GM19193 (cell line): ENCODE measurements around the gene PLPP2.

Source experiments
- POLR2A ChIP-seq: IDR thresholded peaks from 4 replicates; pipeline ENCODE4 v1.6.1; 2011; ENCODE audit not compliant: insufficient read depth, insufficient read length; ENCODE audit errors: extremely low read depth

PLPP2 gene

GRCh38 chr19:291006-291521 lies at the start of gene PLPP2:
PLPP2 (minus strand) TSS chr19:291403; CDS start chr19:291336, 67 bp downstream.
- TF ChIP-seq POLR2A = no peak

GRCh38 chr19:340620-341385 lies 49.6 kb upstream of the PLPP2 start:
- no peak for TF ChIP-seq POLR2A

- TF ChIP-seq POLR2A = no peak
These were observed 48.2 kb upstream of the PLPP2 start for GRCh38 chr19:339262-339887.

- no peak for TF ChIP-seq POLR2A
These were observed 47.2 kb upstream of the PLPP2 start for GRCh38 chr19:338421-338820.

- no peak for TF ChIP-seq POLR2A
These were observed 44.9 kb upstream of the PLPP2 start for GRCh38 chr19:336067-336614.

- TF ChIP-seq POLR2A = no peak
These were observed 44.4 kb upstream of the PLPP2 start for GRCh38 chr19:335486-336066.

GRCh38 chr19:335072-335471 lies 43.9 kb upstream of the PLPP2 start:
- TF ChIP-seq POLR2A = no peak

- no peak for TF ChIP-seq POLR2A
These were observed 43.3 kb upstream of the PLPP2 start for GRCh38 chr19:334296-335071.

GRCh38 chr19:330503-330902 lies 39.3 kb upstream of the PLPP2 start:
- TF ChIP-seq POLR2A = no peak

- no peak for TF ChIP-seq POLR2A
These were observed 38.7 kb upstream of the PLPP2 start for GRCh38 chr19:329876-330275.

- TF ChIP-seq POLR2A = no peak
These were observed 36.9 kb upstream of the PLPP2 start for GRCh38 chr19:328025-328505.

GRCh38 chr19:327291-328024 lies 36.3 kb upstream of the PLPP2 start:
- TF ChIP-seq POLR2A = no peak

GRCh38 chr19:326871-327270 lies 35.7 kb upstream of the PLPP2 start:
- TF ChIP-seq POLR2A = no peak
